Measurements from ENCODE around the gene ZFYVE1.
"Not testable (repeated sequence)": the region's sequence is repeated elsewhere in the genome, so short reads cannot be mapped to it uniquely, and the experiment has no call there.

The ZFYVE1 gene

DNA sequence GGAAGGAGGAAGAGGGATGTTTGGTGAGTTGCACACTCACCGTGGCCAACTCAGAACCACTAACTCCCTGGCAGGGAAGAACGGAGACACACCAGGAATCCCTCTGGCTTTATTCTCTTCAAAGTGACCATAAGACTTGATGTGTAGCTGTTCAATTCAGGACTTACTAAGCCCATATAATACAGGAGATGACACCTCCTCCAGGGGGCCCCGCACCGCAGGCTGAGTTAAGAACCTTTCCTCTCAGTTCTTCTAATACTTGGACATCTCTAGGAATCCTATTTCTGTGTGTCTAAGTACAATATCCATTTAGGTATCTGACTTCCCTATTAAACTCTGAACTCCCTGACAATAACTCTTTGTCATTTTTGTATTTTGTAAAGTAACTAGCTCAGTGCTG is 51.1 kb downstream of the ZFYVE1 start:
- no peaks in the 10 kb centered on the region for H3K9me3 ChIP-seq (ENCODE audit: insufficient read depth, low read depth, low read length)
- H3K27me3 ChIP-seq (ENCODE audit: insufficient read depth, low read length): no peaks in the 10 kb centered on the region
- 97% methylated on average over 4 of the region's 4 CpGs for WGBS
- peaks cover 5% of the 10 kb centered on the region; the same call in 1 of the 2 replicates for H3K4me1 ChIP-seq (ENCODE audit: insufficient read depth, low read length)
- no peak overlapping the region for H3K4me3 ChIP-seq (ENCODE audit: low read length)
- H3K27ac ChIP-seq (ENCODE audit: low read depth, low read length): no peak overlapping the region
- H3K9ac ChIP-seq (ENCODE audit: low read depth, low read length): no peak overlapping the region
- peaks cover 38% of the 10 kb centered on the region for H3K36me3 ChIP-seq (ENCODE audit: insufficient read depth, low read length)

DNA sequence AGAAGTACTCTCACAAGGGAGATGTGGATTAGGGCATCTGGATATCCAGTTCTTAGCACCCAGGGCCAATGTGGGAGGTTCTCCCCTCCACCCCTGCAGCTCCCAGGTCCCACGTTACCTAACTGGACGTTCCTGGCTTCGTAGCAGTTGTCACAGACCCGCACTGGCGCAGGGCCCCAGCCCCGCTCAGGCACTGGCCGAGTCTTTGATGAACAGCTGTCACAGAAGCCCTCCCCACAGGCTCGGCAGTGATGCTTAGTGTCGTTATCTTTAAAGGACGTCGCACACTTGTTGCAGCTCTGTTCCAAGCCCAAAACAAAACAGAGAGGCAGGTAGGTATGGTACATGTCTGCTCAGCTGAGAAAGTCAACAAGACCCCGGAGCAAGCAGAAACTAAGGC is 52.2 kb downstream of the ZFYVE1 start:
- Histone ChIP-seq H3K9ac (ENCODE audit: low read depth, low read length) (no peak overlapping the region), H3K9me3 (ENCODE audit: insufficient read depth, low read depth, low read length) (no peaks in the 10 kb centered on the region), H3K36me3 (ENCODE audit: insufficient read depth, low read length) (peaks cover 39% of the 10 kb centered on the region), H3K27me3 (ENCODE audit: insufficient read depth, low read length) (no peaks in the 10 kb centered on the region), H3K4me1 (ENCODE audit: insufficient read depth, low read length) (no peaks in the 10 kb centered on the region; the same call in 1 of the 2 replicates), H3K27ac (ENCODE audit: low read depth, low read length) (no peak overlapping the region), H3K4me3 (ENCODE audit: low read length) (no peak overlapping the region)
- 96% methylated on average over 12 of the region's 12 CpGs for WGBS

DNA sequence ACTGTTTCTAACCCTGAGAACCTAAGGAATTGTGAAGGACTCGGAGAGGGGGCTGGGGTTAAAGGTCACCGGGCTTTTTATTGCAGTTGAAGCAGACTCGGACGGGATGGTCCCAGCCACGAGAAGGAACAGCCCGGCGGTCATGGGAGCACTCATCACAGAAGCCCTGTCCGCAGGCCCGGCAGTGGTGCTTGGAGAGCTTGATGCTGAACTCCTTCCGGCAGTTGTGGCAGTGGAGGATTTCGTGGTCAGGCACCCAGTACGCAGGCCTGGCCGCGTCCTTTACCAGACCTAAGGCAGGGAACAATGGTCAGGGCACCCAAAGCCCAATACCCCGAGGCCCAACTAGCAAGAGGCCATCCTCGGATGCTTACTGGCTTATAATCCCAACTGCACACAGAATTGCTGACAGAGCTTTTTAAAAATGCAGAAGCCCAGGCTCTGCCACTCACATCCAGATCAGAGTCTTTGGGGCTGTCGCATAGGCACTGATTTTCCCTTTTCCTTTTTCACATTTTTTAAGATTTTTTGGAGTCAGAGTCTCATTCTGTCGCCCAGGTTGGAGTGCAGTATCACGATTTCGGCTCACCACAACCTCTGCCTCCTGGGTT is 56.0 kb downstream of the ZFYVE1 start:
- Histone ChIP-seq H3K9me3 (ENCODE audit: insufficient read depth, low read depth, low read length) (no peaks in the 10 kb centered on the region), H3K4me1 (ENCODE audit: insufficient read depth, low read length) (no peaks in the 10 kb centered on the region), H3K27me3 (ENCODE audit: insufficient read depth, low read length) (no peaks in the 10 kb centered on the region), H3K4me3 (ENCODE audit: low read length) (no peak overlapping the region), H3K9ac (ENCODE audit: low read depth, low read length) (no peak overlapping the region), H3K36me3 (ENCODE audit: insufficient read depth, low read length) (peaks cover 36% of the 10 kb centered on the region), H3K27ac (ENCODE audit: low read depth, low read length) (no peak overlapping the region)
- WGBS: 95% methylated on average over 20 of the region's 20 CpGs

DNA sequence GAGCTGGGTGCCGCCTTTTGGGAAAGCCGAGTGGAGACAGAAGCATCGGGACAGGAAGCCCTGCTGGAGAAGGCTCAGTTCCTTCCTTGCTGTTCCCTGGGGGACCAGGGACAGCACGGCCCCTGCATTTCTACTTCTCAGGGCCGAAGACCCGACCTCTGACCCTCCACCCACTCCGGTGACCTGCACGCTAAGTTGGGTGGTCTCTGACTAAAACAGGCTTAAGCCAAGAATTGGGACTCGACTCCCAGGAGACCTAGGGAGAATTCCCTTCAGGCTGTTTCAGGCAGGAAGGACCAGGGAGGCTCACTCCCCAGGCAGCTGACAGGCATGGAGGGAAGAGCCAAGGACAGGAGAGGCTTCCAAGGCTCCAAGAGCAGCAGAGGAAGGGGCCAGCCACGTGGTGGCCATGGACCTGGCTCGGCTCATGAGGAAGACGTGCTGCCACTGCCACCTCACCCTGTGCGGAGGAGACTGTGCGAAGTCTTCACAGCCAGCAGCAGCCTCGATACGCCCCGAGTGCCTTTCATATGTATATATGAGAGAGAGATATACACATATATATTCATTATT is 56.8 kb downstream of the ZFYVE1 start:
- no peak overlapping the region for H3K27ac ChIP-seq (ENCODE audit: low read depth, low read length)
- H3K27me3 ChIP-seq (ENCODE audit: insufficient read depth, low read length): no peaks in the 10 kb centered on the region
- no peak overlapping the region for H3K4me3 ChIP-seq (ENCODE audit: low read length)
- H3K9ac ChIP-seq (ENCODE audit: low read depth, low read length): no peak overlapping the region
- H3K4me1 ChIP-seq (ENCODE audit: insufficient read depth, low read length): no peaks in the 10 kb centered on the region
- H3K36me3 ChIP-seq (ENCODE audit: insufficient read depth, low read length): peaks cover 36% of the 10 kb centered on the region
- 94% methylated on average over 14 of the region's 17 CpGs for WGBS
- no peaks in the 10 kb centered on the region for H3K9me3 ChIP-seq (ENCODE audit: insufficient read depth, low read depth, low read length)

DNA sequence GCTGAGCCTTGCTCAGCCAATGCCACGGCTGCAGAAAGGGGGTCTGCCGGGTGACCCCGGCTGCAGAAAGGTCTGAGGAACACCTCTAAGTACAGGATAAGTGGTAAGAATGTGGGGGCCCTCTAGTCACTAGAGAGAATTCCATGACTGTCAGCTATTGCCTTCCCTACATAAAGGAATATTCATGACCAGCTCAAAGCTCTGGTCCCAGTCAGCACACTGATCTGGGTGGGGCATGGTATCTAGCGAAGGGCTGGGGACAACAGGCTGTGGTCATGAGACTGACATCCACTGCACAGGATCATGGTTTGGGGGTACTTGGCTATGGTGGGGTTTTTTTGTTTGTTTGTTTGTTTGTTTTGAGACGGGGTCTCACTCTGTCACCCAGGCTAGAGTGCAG is 58.6 kb downstream of the ZFYVE1 start:
- Histone ChIP-seq H3K27me3 (ENCODE audit: insufficient read depth, low read length) (no peaks in the 10 kb centered on the region), H3K9me3 (ENCODE audit: insufficient read depth, low read depth, low read length) (no peaks in the 10 kb centered on the region), H3K4me3 (ENCODE audit: low read length) (no peak overlapping the region), H3K9ac (ENCODE audit: low read depth, low read length) (no peak overlapping the region), H3K4me1 (ENCODE audit: insufficient read depth, low read length) (no peaks in the 10 kb centered on the region), H3K36me3 (ENCODE audit: insufficient read depth, low read length) (peaks cover 19% of the 10 kb centered on the region), H3K27ac (ENCODE audit: low read depth, low read length) (no peak overlapping the region)
- WGBS: 93% methylated on average over 5 of the region's 5 CpGs

DNA sequence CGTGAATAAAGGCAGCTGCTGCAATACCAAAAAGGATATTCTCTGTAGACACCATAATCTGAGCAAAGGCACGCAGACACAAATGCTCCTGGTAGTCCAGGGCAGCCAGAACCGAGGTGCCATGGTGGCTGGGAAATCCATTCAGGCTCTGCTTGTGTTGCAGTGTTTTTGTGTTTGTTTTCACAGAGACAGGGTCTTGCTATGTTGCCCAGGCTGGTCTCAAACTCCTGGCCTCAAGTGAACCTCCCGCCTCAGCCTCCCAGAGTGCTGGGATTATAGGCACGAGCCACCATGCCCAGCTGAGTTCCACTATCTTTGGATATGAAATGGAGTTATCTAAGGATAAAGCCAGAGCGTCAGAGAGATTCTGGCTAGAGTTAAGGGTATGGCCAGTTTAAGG is 60.9 kb downstream of the ZFYVE1 start:
- Histone ChIP-seq H3K27ac (ENCODE audit: low read depth, low read length) (no peak overlapping the region), H3K9ac (ENCODE audit: low read depth, low read length) (no peak overlapping the region), H3K36me3 (ENCODE audit: insufficient read depth, low read length) (peaks cover 13% of the 10 kb centered on the region), H3K4me3 (ENCODE audit: low read length) (no peak overlapping the region), H3K9me3 (ENCODE audit: insufficient read depth, low read depth, low read length) (no peaks in the 10 kb centered on the region), H3K27me3 (ENCODE audit: insufficient read depth, low read length) (no peaks in the 10 kb centered on the region), H3K4me1 (ENCODE audit: insufficient read depth, low read length) (no peaks in the 10 kb centered on the region)
- 93% methylated on average over 6 of the region's 6 CpGs for WGBS

DNA sequence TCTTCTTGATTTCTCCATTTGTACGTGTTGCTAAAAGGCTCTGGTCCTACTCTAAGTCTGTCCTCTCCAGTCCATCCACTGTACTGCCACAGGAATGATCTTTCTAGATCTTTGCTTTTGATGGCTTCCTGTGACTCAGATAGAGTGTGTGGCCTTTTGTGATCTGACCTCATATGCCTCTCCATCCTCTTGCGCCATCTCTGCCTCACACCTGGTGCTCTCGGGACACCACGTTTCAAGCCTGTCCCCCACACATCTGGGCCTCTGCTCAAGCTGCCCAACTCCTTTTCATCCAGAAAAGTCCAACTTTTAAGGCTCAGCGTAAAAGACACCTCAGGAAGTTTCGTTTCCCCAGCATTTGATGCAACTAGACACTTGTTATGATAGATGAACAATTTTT is 61.7 kb downstream of the ZFYVE1 start:
- 93% methylated on average over 6 of the region's 6 CpGs for WGBS
- Histone ChIP-seq H3K27me3 (ENCODE audit: insufficient read depth, low read length) (no peaks in the 10 kb centered on the region), H3K36me3 (ENCODE audit: insufficient read depth, low read length) (peaks cover 15% of the 10 kb centered on the region), H3K9ac (ENCODE audit: low read depth, low read length) (no peak overlapping the region), H3K4me1 (ENCODE audit: insufficient read depth, low read length) (no peaks in the 10 kb centered on the region), H3K4me3 (ENCODE audit: low read length) (no peak overlapping the region), H3K27ac (ENCODE audit: low read depth, low read length) (no peak overlapping the region), H3K9me3 (ENCODE audit: insufficient read depth, low read depth, low read length) (no peaks in the 10 kb centered on the region)

DNA sequence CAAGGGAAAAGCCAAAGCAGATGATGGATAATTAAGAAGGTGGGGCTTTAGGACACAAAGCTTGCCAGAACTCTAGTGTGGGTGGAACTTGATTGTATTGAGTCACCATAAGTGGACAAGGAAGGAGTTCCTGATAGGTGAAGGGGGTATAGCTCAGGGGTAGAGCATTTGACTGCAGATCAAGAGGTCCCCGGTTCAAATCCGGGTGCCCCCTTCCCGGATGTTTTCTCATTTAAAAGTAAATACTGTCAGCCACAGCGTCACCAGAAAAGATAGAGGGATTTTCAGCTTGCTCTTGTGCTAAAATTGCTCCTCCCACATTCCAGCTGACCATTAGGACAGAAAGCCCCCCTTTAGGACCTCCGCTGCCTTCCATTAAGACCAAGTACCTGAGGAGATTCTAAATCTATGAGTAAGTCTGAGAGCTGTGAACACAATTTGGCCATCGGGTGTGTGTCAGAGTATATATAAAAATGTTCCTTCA is 64.0 kb downstream of the ZFYVE1 start:
- Histone ChIP-seq H3K36me3 (ENCODE audit: insufficient read depth, low read length) (peaks cover 29% of the 10 kb centered on the region), H3K4me3 (ENCODE audit: low read length) (no peak overlapping the region), H3K4me1 (ENCODE audit: insufficient read depth, low read length) (no peaks in the 10 kb centered on the region), H3K27ac (ENCODE audit: low read depth, low read length) (no peak overlapping the region), H3K27me3 (ENCODE audit: insufficient read depth, low read length) (no peaks in the 10 kb centered on the region), H3K9ac (ENCODE audit: low read depth, low read length) (no peak overlapping the region), H3K9me3 (ENCODE audit: insufficient read depth, low read depth, low read length) (no peaks in the 10 kb centered on the region)
- WGBS: 78% methylated on average over 5 of the region's 6 CpGs

DNA sequence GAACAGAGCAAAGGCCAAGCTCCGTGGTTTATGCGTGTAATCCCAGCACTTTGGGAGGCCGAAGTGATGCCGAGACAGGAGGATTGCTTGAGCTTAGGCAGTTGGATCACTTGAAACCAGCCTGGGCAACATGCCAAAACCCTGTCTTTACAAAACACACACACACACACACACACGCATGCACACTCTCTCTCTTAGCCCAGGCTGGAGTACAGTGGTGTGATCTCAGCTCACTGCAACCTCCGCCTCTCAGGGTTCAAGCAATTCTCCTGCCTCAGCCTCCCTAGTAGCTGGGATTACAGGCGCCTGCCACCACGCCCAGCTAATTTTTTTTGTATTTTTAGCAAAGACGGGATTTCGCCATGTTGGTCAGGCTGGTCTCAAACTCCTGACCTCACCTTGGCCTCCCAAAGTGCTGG is 64.6 kb downstream of the ZFYVE1 start:
- H3K9me3 ChIP-seq (ENCODE audit: insufficient read depth, low read depth, low read length); H3K27me3 ChIP-seq (ENCODE audit: insufficient read depth, low read length); H3K27ac ChIP-seq (ENCODE audit: low read depth, low read length); H3K4me1 ChIP-seq (ENCODE audit: insufficient read depth, low read length); H3K9ac ChIP-seq (ENCODE audit: low read depth, low read length); H3K4me3 ChIP-seq (ENCODE audit: low read length): not testable (repeated sequence)
- peaks cover 34% of the 10 kb centered on the region for H3K36me3 ChIP-seq (ENCODE audit: insufficient read depth, low read length)
- 92% methylated on average over 10 of the region's 10 CpGs for WGBS

DNA sequence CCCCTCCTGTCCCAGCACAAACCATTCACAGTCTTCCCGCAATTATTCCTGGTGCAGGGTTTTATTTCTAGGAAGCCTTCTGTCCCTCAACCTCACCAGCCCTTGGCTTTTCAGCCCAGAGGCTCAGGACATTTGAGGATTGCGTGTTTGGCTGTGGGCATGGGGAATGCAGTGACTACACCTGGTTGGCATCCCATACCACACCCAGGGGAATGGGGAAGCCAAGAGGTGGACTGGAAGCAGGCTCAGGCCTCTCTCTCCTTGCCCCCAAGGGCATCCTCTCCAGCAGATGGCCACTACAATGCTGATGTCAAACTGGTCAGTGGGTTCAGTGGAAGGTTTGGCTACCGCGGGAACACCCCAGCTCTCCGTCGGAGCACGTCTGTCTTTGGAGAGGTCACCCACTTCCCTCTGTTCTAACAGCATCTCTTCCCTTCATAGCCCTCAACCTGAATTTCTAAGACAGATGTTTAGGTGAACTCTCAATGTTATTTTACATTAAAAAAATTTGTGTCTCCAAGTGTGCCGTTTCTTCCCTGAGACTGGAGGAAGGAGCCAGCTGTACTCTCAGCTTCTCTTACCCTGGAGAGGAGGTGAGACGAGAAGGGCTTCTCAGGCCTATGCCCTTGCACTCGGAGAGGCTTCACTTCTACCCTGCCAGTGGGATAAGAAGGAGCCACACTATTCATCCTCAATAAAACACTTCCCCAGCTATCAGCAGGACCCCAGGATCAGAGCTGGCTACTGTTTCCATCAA is 65.1 kb downstream of the ZFYVE1 start:
- Histone ChIP-seq H3K9ac (ENCODE audit: low read depth, low read length) (no peak overlapping the region), H3K36me3 (ENCODE audit: insufficient read depth, low read length) (peaks cover 39% of the 10 kb centered on the region), H3K27me3 (ENCODE audit: insufficient read depth, low read length) (no peaks in the 10 kb centered on the region), H3K4me1 (ENCODE audit: insufficient read depth, low read length) (no peaks in the 10 kb centered on the region), H3K27ac (ENCODE audit: low read depth, low read length) (no peak overlapping the region), H3K9me3 (ENCODE audit: insufficient read depth, low read depth, low read length) (no peaks in the 10 kb centered on the region), H3K4me3 (ENCODE audit: low read length) (no peak overlapping the region)
- WGBS: 87% methylated on average over 10 of the region's 10 CpGs

DNA sequence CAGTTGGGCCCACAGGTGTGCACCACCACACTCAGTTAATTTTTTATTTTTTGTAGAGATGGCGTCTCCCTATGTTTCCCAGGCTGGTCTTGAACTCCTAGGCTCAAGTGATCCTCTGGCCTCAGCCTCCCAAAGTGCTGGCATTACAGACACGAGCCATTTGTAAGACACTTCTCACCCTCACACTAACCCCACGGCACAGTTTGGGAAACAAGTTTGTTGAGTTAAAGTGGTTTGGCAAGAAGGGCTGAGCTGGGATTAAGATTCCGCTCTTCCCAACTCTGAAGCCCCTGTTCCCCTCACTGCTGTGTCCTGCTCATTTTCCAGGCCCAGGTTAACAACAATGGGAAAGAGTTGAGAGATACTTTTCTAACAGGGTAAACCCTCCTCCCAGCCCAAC is 65.9 kb downstream of the ZFYVE1 start:
- H3K4me3 ChIP-seq (ENCODE audit: low read length); H3K27ac ChIP-seq (ENCODE audit: low read depth, low read length); H3K9ac ChIP-seq (ENCODE audit: low read depth, low read length); H3K9me3 ChIP-seq (ENCODE audit: insufficient read depth, low read depth, low read length); H3K27me3 ChIP-seq (ENCODE audit: insufficient read depth, low read length); H3K4me1 ChIP-seq (ENCODE audit: insufficient read depth, low read length): not testable (repeated sequence)
- peaks cover 46% of the 10 kb centered on the region for H3K36me3 ChIP-seq (ENCODE audit: insufficient read depth, low read length)
- WGBS: 97% methylated on average over 3 of the region's 4 CpGs
